Testis (tissue), 2 donors: Measurements from ENCODE around the gene NECTIN1.

Source experiments
- POLR2A ChIP-seq: fragments of 450-650 bp; IDR thresholded peaks from one replicate; pipeline ENCODE4 v1.6.1; 2017; ENCODE audit warnings: antibody characterized with exemption, mild to moderate bottlenecking, moderate library complexity
- TF ChIP-seq, protein P1 (sequence below), 3 experiments: fragments of 450-650 bp in 2 of 3; fragments of 200-600 bp in 1 of 3; sonication (generic) in 1 of 3; IDR thresholded peaks; one replicate each; pipeline ENCODE4 v1.5.1; 2016 to 2019; ENCODE audit warnings: antibody characterized with exemption in 3 of 3, mild to moderate bottlenecking in 2 of 3, moderate library complexity in 1 of 3

- TF ChIP-seq POLR2A: no peak
- TF ChIP-seq, protein P1, sequence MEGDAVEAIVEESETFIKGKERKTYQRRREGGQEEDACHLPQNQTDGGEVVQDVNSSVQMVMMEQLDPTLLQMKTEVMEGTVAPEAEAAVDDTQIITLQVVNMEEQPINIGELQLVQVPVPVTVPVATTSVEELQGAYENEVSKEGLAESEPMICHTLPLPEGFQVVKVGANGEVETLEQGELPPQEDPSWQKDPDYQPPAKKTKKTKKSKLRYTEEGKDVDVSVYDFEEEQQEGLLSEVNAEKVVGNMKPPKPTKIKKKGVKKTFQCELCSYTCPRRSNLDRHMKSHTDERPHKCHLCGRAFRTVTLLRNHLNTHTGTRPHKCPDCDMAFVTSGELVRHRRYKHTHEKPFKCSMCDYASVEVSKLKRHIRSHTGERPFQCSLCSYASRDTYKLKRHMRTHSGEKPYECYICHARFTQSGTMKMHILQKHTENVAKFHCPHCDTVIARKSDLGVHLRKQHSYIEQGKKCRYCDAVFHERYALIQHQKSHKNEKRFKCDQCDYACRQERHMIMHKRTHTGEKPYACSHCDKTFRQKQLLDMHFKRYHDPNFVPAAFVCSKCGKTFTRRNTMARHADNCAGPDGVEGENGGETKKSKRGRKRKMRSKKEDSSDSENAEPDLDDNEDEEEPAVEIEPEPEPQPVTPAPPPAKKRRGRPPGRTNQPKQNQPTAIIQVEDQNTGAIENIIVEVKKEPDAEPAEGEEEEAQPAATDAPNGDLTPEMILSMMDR (IDR thresholded peaks at IDR 0.05): no peak
Observed at GRCh38 chr11:119652907-119653659, 75.9 kb downstream of the NECTIN1 start.
